Measurements from ENCODE around the gene CTDSP1. TPM values are rescaled to one million over a fixed set of nuclear protein-coding genes. Genes with fewer than 3 reads are reported as not detected.

Gene CTDSP1
- total and polyA plus RNA-seq, 2 experiments from 2014 or later = 53.1 to 124 TPM

GRCh38 chr2:218389333-218390150 lies 10.1 kb upstream of the CTDSP1 start:
- 94% methylated on average over 17 of the region's 17 CpGs for WGBS (ENCODE audit: low lambda C conversion rate, missing lambda C conversion rate)
- Histone ChIP-seq H3K27ac (no peak overlapping the region), H3K27me3 (no peaks in the 10 kb centered on the region), H3K4me3 (no peak overlapping the region), H2AFZ (no peak overlapping the region), H4K20me1 (ENCODE audit: insufficient read depth, poor library complexity, severe bottlenecking) (no peaks in the 10 kb centered on the region), H3K9me2 (replicated peaks; ENCODE audit: insufficient read depth) (no peaks in the 10 kb centered on the region), H3K4me1 (ENCODE audit: insufficient read depth) (no peaks in the 10 kb centered on the region), H3K36me3 (replicated peaks; ENCODE audit: insufficient read depth, low read depth) (no peaks in the 10 kb centered on the region), H3K4me2 (no peak overlapping the region), H3K79me2 (no peaks in the 10 kb centered on the region), H3K9me3 (ENCODE audit: low read depth) (no peaks in the 10 kb centered on the region)
- peak; percentile 5 for DNase-seq (ENCODE audit: low spot score)
- TF ChIP-seq EZH2phosphoT487 (IDR thresholded peaks at IDR 0.05; ENCODE audit: low read depth, severe bottlenecking, unreplicated experiment) = no peak
- no peak for TF ChIP-seq EZH2 (IDR thresholded peaks at IDR 0.05; ENCODE audit: borderline replicate concordance)
- TF ChIP-seq, protein P1, sequence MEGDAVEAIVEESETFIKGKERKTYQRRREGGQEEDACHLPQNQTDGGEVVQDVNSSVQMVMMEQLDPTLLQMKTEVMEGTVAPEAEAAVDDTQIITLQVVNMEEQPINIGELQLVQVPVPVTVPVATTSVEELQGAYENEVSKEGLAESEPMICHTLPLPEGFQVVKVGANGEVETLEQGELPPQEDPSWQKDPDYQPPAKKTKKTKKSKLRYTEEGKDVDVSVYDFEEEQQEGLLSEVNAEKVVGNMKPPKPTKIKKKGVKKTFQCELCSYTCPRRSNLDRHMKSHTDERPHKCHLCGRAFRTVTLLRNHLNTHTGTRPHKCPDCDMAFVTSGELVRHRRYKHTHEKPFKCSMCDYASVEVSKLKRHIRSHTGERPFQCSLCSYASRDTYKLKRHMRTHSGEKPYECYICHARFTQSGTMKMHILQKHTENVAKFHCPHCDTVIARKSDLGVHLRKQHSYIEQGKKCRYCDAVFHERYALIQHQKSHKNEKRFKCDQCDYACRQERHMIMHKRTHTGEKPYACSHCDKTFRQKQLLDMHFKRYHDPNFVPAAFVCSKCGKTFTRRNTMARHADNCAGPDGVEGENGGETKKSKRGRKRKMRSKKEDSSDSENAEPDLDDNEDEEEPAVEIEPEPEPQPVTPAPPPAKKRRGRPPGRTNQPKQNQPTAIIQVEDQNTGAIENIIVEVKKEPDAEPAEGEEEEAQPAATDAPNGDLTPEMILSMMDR (IDR thresholded peaks at IDR 0.05; ENCODE audit: poor library complexity) = no peak

DNA sequence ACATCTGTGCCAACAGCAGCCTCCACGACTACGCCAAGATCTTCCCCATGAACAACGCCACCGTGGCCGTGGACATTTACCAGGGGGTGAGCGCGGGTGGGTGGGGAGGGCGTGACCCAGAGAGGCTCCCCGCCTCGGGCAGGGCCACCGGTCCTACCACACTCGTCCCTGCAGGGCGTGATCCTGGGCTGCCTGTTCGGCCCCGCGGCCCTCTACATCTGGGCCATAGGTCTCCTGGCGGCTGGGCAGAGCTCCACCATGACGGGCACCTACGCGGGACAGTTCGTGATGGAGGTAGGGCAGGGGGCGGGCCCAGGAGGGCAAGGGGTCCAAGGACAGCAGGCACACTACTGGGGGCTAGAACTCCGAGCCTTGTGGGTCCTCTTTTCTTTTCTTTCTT lies 8.5 kb upstream of the CTDSP1 start:
- no peaks in the 10 kb centered on the region for H3K36me3 ChIP-seq (replicated peaks; ENCODE audit: insufficient read depth, low read depth)
- H3K27me3 ChIP-seq = no peaks in the 10 kb centered on the region
- H3K9me2 ChIP-seq (replicated peaks; ENCODE audit: insufficient read depth) = no peaks in the 10 kb centered on the region
- no peak overlapping the region for H3K4me2 ChIP-seq
- no peak for TF ChIP-seq EZH2 (IDR thresholded peaks at IDR 0.05; ENCODE audit: borderline replicate concordance)
- TF ChIP-seq EZH2phosphoT487 (IDR thresholded peaks at IDR 0.05; ENCODE audit: low read depth, severe bottlenecking, unreplicated experiment) = no peak
- TF ChIP-seq, protein P1 (IDR thresholded peaks at IDR 0.05; ENCODE audit: poor library complexity) = no peak
- no peak overlapping the region for H3K27ac ChIP-seq
- no peaks in the 10 kb centered on the region for H4K20me1 ChIP-seq (ENCODE audit: insufficient read depth, poor library complexity, severe bottlenecking)
- DNase-seq (ENCODE audit: low spot score) = peak; percentile 3
- H3K4me1 ChIP-seq (ENCODE audit: insufficient read depth) = no peaks in the 10 kb centered on the region
- H3K4me3 ChIP-seq = no peak overlapping the region
- H3K79me2 ChIP-seq = no peaks in the 10 kb centered on the region
- WGBS (ENCODE audit: low lambda C conversion rate, missing lambda C conversion rate) = 98% methylated on average over 6 of the region's 23 CpGs
- no peaks in the 10 kb centered on the region for H3K9me3 ChIP-seq (ENCODE audit: low read depth)
- H2AFZ ChIP-seq = no peak overlapping the region

- H3K4me3 ChIP-seq = no peak overlapping the region
- no peak overlapping the region for H2AFZ ChIP-seq
- H3K9me2 ChIP-seq (replicated peaks; ENCODE audit: insufficient read depth) = no peaks in the 10 kb centered on the region
- no peaks in the 10 kb centered on the region for H3K9me3 ChIP-seq (ENCODE audit: low read depth)
- H3K27ac ChIP-seq = no peak overlapping the region
- H4K20me1 ChIP-seq (ENCODE audit: insufficient read depth, poor library complexity, severe bottlenecking) = no peaks in the 10 kb centered on the region
- 94% methylated on average over 5 of the region's 5 CpGs for WGBS (ENCODE audit: low lambda C conversion rate, missing lambda C conversion rate)
- H3K36me3 ChIP-seq (replicated peaks; ENCODE audit: insufficient read depth, low read depth) = no peaks in the 10 kb centered on the region
- no peak overlapping the region for H3K4me2 ChIP-seq
- H3K27me3 ChIP-seq = no peaks in the 10 kb centered on the region
- TF ChIP-seq, protein P1 (IDR thresholded peaks at IDR 0.05; ENCODE audit: poor library complexity) = no peak
- TF ChIP-seq EZH2phosphoT487 (IDR thresholded peaks at IDR 0.05; ENCODE audit: low read depth, severe bottlenecking, unreplicated experiment) (no peak), EZH2 (IDR thresholded peaks at IDR 0.05; ENCODE audit: borderline replicate concordance) (no peak)
- DNase-seq (ENCODE audit: low spot score) = no peak
- peaks cover 6% of the 10 kb centered on the region for H3K79me2 ChIP-seq
- H3K4me1 ChIP-seq (ENCODE audit: insufficient read depth) = peaks cover 6% of the 10 kb centered on the region
Measured at GRCh38 chr2:218392459-218392858, 7.2 kb upstream of the CTDSP1 start.

All from hepatocyte (in vitro differentiated cells).